Naive thymus-derived CD4-positive, alpha-beta T cell (primary cell): Measurements from ENCODE around the gene PRDM1. TPM values are rescaled to one million over a fixed set of nuclear protein-coding genes. Genes with fewer than 3 reads are reported as not detected.
A peak's percentile ranks its signal among the peaks of the same experiment; 100 is the strongest.

Experiments used
- ATAC-seq: fragments of 150-1000 bp; cut with Tn5 transposase; 2 replicates; pipeline ENCODE4 v1.10.0; 2021; ENCODE audit warnings: mild to moderate bottlenecking, moderate library complexity
- CTCF ChIA-PET: fragments of 350-600 bp; sonication (Branson Sonifier 250); formaldehyde crosslinking; loops from one replicate; lab custom pipeline; 2021; ENCODE audit warnings: antibody characterized with exemption; lab: Charles Lee
- POLR2A ChIA-PET: fragments of 350-600 bp; sonication (Branson Sonifier 250); formaldehyde crosslinking; loops from one replicate; lab custom pipeline; 2021; ENCODE audit warnings: antibody characterized with exemption, inconsistent platforms; lab: Charles Lee
- DNase-seq, 9 donors: peaks; one replicate each; pipeline versions ENCODE4 v3.0.0 to v3.0.0-alpha.2; 2020 to 2022; ENCODE audit warnings: mixed read lengths in 1 of 9
- H3K27ac ChIP-seq: one replicate; pipeline ENCODE4 v1.7.0; 2013; ENCODE audit warnings: mild to moderate bottlenecking, low read depth, low read length, moderate library complexity
- H3K27me3 ChIP-seq, 2 donors: one replicate each; pipeline ENCODE4 v1.7.0; 2013; ENCODE audit warnings: low read length in 2 of 2, mild to moderate bottlenecking in 2 of 2, moderate library complexity in 2 of 2; ENCODE audit not compliant: control insufficient read depth in 2 of 2, insufficient read depth in 2 of 2
- H3K36me3 ChIP-seq, 3 experiments: 1 replicate in 2 of 3; 2 replicates in 1 of 3; pipeline ENCODE4 v1.7.0; 2013; ENCODE audit warnings: low read length in 3 of 3, mild to moderate bottlenecking in 3 of 3, moderate library complexity in 1 of 3; ENCODE audit not compliant: insufficient read depth in 3 of 3, control insufficient read depth in 2 of 3
- H3K4me1 ChIP-seq, 2 donors: one replicate each; pipeline ENCODE4 v1.7.0; 2013; ENCODE audit warnings: low read length in 2 of 2, mild to moderate bottlenecking in 2 of 2, moderate library complexity in 1 of 2; ENCODE audit not compliant: control insufficient read depth in 2 of 2, insufficient read depth in 2 of 2
- H3K4me3 ChIP-seq: 2 replicates; pipeline ENCODE4 v1.7.0; 2013; ENCODE audit warnings: mild to moderate bottlenecking, low read length
- H3K9me3 ChIP-seq, 3 experiments: 1 replicate in 2 of 3; 2 replicates in 1 of 3; pipeline ENCODE4 v1.7.0; 2013; ENCODE audit warnings: low read length in 3 of 3; ENCODE audit not compliant: control insufficient read depth in 2 of 3
- H3K27ac Mint-ChIP-seq, 9 donors: one replicate each; pipeline ENCODE4 v1.8.0; 2020 to 2022; ENCODE audit warnings: mixed read lengths in 9 of 9, mild to moderate bottlenecking in 8 of 9, moderate library complexity in 5 of 9, inconsistent platforms in 2 of 9
- H3K27me3 Mint-ChIP-seq, 5 donors: one replicate each; pipeline ENCODE4 v1.8.0; 2021 to 2022; ENCODE audit warnings: mixed read lengths in 5 of 5, mild to moderate bottlenecking in 1 of 5
- H3K36me3 Mint-ChIP-seq, 5 donors: one replicate each; pipeline ENCODE4 v1.8.0; 2020 to 2022; ENCODE audit warnings: mixed read lengths in 5 of 5, mild to moderate bottlenecking in 3 of 5, inconsistent platforms in 1 of 5
- H3K4me1 Mint-ChIP-seq, 7 donors: one replicate each; pipeline ENCODE4 v1.8.0; 2020 to 2022; ENCODE audit warnings: mixed read lengths in 7 of 7, mild to moderate bottlenecking in 3 of 7, inconsistent platforms in 1 of 7
- H3K4me3 Mint-ChIP-seq, 10 donors: one replicate each; pipeline ENCODE4 v1.8.0; 2020 to 2022; ENCODE audit warnings: mild to moderate bottlenecking in 10 of 10, mixed read lengths in 10 of 10, moderate library complexity in 6 of 10, inconsistent platforms in 2 of 10
- H3K9me3 Mint-ChIP-seq, 11 donors: one replicate each; pipeline ENCODE4 v1.8.0; 2020 to 2022; ENCODE audit warnings: mixed read lengths in 11 of 11, mild to moderate bottlenecking in 4 of 11, inconsistent platforms in 1 of 11, moderate library complexity in 1 of 11
- intact Hi-C, 2 donors: fragments of 100-400 bp; cut with micrococcal nuclease; formaldehyde crosslinking; loops; one replicate each; pipeline ENCODE4 v1.15.1; 2023
- polyA plus RNA-seq, 2 donors: library from polyadenylated mRNA; unstranded; fragments of 300-500 nt; fragmentation: Illumina TruSeq; gene quantifications; one replicate each; pipeline ENCODE4 v1.2.3, GENCODE V29; 2021
- total RNA-seq, 6 experiments: library from RNA in 5 of 6; stranded (reverse) in 5 of 6; gene quantifications; 1 replicate in 5 of 6; 2 replicates in 1 of 6; pipeline ENCODE4 v1.2.3 and lab custom pipeline; 2021 to 2026

The PRDM1 gene
- total and polyA plus RNA-seq, 7 experiments from 2014 or later = 2.0 to 64.1 (median 5.6) TPM

DNA sequence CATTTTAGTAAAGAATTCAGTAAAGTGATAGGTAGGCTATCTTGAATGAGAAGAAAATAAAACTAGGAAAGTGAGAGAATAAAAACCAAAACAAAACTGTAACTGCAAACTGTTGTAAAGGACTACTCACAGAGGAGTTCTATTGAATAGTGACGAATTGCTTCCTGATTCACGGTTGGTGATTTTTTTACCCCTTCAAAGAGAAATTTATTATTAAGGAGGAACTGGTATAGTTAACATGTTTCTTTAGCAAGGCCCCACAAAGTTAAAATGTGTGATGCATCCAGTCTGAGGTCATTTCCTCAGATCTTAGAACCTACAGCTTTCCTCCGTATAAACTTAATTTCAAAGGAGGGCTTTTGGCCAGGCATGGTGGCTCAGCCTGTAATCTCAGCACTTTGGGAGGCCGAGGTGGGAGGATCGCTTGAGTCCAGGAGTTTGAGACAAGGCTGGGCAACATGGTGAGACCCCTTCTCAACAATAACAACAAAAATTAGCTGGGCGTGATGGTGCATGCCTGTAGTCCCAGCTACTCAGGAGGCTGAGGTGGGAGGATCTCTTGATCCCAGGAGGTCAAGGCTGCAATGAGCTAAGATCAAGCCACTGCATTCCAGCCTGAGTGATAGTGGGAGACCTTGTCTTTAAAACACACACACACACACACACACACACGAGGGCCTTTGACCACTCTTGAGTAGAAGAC lies 8.3 kb downstream of the PRDM1 start:
- H3K4me3 Mint-ChIP-seq = peak overlapping the region in 7 of 10 donors; percentile 3 to 69 (median 41)
- no peaks in the 10 kb centered on the region for H3K9me3 Mint-ChIP-seq
- no peaks in the 10 kb centered on the region for H3K36me3 ChIP-seq
- H3K9me3 ChIP-seq = no peaks in the 10 kb centered on the region
- H3K27me3 ChIP-seq = peaks cover 0 to under 1% of the 10 kb centered on the region in 2 donors
- peaks cover 34 to 92% (median 71%) of the 10 kb centered on the region in 7 donors for H3K4me1 Mint-ChIP-seq
- ChIA-PET POLR2A (interaction anchor here (1.0 to 1.2 kb wide), 3 partner anchors 9 to 19 kb away, joined by 3 to 4 read pairs (median 4); partner anchors contain the start of gene PRDM1), CTCF (interaction anchor here (0.6 kb wide), 1 partner anchor 131 kb away, joined by 3 read pairs; no protein-coding TSS in a partner anchor)
- H3K36me3 Mint-ChIP-seq = peaks cover 0 to 75% (median 0%) of the 10 kb centered on the region in 5 donors
- peak overlapping the region in 8 of 9 donors; percentile 6 to 100 (median 48) for H3K27ac Mint-ChIP-seq
- intact Hi-C loops = loop anchor here in 1 of 2 donors (10.0 kb wide), 1 partner anchor 350 kb away; no protein-coding TSS in a partner anchor
- peak in 3 of 9 donors; percentile 18 to 37 (median 30) for DNase-seq
- no peak for ATAC-seq
- H3K4me3 ChIP-seq = no peak overlapping the region
- peaks cover 0 to 16% (median 5%) of the 10 kb centered on the region in 5 donors for H3K27me3 Mint-ChIP-seq
- H3K4me1 ChIP-seq = peaks cover 25 to 60% of the 10 kb centered on the region in 2 donors
- no peak overlapping the region for H3K27ac ChIP-seq

DNA sequence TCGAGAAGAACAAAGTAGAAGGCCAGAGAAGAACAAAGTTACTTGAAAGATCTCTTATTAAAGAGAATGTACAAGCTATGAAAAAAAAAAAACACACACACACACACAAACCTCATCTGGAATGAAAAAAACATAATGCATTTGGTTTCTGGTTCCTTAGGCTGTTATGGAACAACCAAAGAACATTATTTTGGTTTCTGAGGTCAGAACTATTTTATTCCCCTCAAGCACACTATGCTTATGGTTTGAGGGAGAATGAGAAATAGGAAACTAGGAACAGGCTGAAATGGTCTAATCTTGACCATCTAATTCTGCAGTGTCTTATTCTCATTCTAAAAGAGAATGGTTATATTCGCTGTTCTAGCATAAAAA lies 8.8 kb downstream of the PRDM1 start:
- DNase-seq (no peak), ATAC-seq (no peak)
- Mint-ChIP-seq H3K4me3 (peak overlapping the region in 2 of 10 donors; percentile 59 to 94), H3K9me3 (no peaks in the 10 kb centered on the region), H3K27me3 (peaks cover 0 to 10% (median 2%) of the 10 kb centered on the region in 5 donors), H3K4me1 (peaks cover 32 to 89% (median 74%) of the 10 kb centered on the region in 7 donors), H3K36me3 (peaks cover 0 to 74% (median 0%) of the 10 kb centered on the region in 5 donors), H3K27ac (peak overlapping the region in 5 of 9 donors; percentile 19 to 100 (median 48))
- Histone ChIP-seq H3K27ac (no peak overlapping the region), H3K27me3 (no peaks in the 10 kb centered on the region), H3K4me1 (peaks cover 31 to 55% of the 10 kb centered on the region in 2 donors), H3K4me3 (no peak overlapping the region), H3K36me3 (no peaks in the 10 kb centered on the region), H3K9me3 (no peaks in the 10 kb centered on the region)
- ChIA-PET POLR2A (interaction anchor here (1.0 to 1.2 kb wide), 2 partner anchors 9 kb away, joined by 3 to 4 read pairs; partner anchors contain the start of gene PRDM1), CTCF (interaction anchor here (1.4 kb wide), 1 partner anchor 7 kb away, joined by 3 read pairs; no protein-coding TSS in a partner anchor)
- intact Hi-C loops = loop anchor here (5.0 to 10.0 kb wide), 4 partner anchors 232 to 350 kb away; partner anchors contain the start of gene ATG5 (in 1 of the 2)

DNA sequence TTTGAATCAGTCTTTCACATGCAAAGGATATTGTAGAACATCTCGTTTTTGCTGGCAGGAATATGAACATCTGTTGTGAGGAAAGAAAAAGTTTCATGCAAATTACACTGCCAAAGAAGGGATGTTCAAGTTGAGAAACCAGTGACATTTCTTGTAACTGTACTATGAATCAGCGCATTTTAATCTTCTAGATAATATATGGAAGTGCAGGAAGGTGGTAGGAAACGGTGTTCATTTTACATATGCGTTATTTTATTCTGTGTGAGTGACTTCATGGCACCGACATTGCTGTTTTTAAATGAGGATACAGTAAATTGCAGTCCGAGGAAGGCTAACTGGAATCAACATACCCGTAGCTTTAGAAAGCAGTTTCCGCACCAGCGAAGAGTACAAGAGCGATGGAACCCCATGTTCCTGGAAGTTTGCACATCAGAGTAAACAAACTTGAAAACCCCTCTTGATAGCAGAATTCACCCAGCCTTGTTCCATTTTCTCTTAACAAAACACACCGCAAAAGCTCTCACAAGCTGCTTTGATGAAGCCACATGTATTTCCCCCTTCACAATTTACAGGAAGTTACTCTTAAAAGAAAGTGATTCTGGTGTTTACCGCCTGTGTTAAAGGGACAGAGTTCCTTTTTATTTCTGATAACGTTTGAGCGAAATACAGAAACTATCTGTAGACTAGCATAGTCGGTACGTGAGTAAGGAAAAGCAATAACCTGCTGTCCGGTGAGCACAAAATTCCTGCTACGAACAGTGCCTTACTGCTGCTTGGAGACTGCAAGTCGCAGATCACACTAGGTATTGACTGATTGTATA lies 11.5 kb downstream of the PRDM1 start:
- intact Hi-C loops = loop anchor here (1.0 to 10.0 kb wide), 19 partner anchors 11 to 451 kb away; partner anchors contain the start of genes ATG5 (in 2 of the 2) and PRDM1 (in 2 of the 2)
- peak in 8 of 9 donors; percentile 60 to 95 (median 90) for DNase-seq
- peaks cover 0 to 71% (median 0%) of the 10 kb centered on the region in 5 donors for H3K36me3 Mint-ChIP-seq

DNA sequence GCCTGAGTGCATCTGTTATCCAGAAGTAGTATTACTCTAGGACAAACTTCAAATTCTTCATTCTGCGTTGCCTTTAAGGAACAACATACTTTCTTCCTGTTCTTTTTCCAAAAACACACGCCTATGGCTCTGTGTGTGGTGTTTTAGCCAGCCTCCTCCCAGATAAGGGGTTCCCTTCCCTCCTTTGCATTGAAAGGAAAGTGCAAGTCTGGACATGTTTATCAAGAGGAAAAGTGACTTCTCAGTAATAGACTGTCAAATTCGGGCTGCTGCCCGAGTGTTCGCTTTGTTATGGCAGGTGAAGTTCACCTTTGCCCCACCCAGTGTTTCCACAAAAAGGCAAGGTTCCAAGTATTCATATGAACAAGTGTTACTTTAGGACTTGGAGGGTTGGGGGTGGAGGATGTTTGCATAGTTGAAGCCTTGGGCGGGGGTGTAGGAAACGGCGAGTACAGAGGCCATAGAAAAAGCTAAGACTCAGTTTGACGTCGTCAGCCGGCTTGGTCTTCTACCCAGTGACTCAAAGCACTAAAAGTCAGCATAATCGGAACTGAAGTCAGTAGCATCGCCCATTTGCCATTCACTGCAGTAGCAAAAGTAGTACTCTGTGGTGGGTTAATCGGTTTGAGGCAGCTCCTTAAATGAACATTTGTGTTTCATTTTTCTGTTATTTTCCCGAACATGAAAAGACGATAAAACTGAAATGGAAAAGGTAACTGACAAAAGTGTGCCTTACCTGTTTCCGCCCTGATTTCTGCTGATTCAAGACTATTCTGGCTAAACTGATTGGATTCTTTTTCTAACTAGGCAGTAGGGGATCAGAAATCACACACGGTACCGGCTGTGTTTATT lies 12.5 kb downstream of the PRDM1 start:
- H3K9me3 Mint-ChIP-seq = no peaks in the 10 kb centered on the region
- peaks cover 43 to 100% (median 95%) of the 10 kb centered on the region in 7 donors for H3K4me1 Mint-ChIP-seq
- Histone ChIP-seq H3K4me1 (peaks cover 34 to 44% of the 10 kb centered on the region in 2 donors), H3K36me3 (no peaks in the 10 kb centered on the region), H3K4me3 (peak overlapping the region; percentile 60), H3K27ac (peak overlapping the region; percentile 74), H3K27me3 (no peaks in the 10 kb centered on the region), H3K9me3 (no peaks in the 10 kb centered on the region)
- intact Hi-C loops = loop anchor here (1.0 to 10.0 kb wide), 16 partner anchors 12 to 452 kb away; partner anchors contain the start of genes ATG5 (in 2 of the 2) and PRDM1 (in 1 of the 2)
- peak; percentile 30 to 89 (median 82) for DNase-seq
- peak overlapping the region; percentile 93 to 100 (median 97) for H3K27ac Mint-ChIP-seq
- CTCF ChIA-PET = interaction anchor here (1.4 to 1.8 kb wide), 3 partner anchors 9 to 106 kb away, joined by 3 to 9 read pairs (median 4); no protein-coding TSS in a partner anchor
- peak overlapping the region; percentile 87 to 99 (median 93) for H3K4me3 Mint-ChIP-seq
- ATAC-seq = peak; percentile 79
- POLR2A ChIA-PET = interaction anchor here (0.7 to 2.4 kb wide), 10 partner anchors 8 to 124 kb away, joined by 3 to 12 read pairs (median 6); no protein-coding TSS in a partner anchor
- no peaks in the 10 kb centered on the region for H3K27me3 Mint-ChIP-seq
- peaks cover 0 to 73% (median 0%) of the 10 kb centered on the region in 5 donors for H3K36me3 Mint-ChIP-seq

More for the DNA sequence above, 11.5 kb downstream of the PRDM1 start:
- H3K4me3 Mint-ChIP-seq = peak overlapping the region; percentile 87 to 99 (median 93)
- H3K27ac Mint-ChIP-seq = peak overlapping the region; percentile 93 to 100 (median 97)
- H3K4me3 ChIP-seq = peak overlapping the region; percentile 60
- H3K4me1 ChIP-seq = peaks cover 35 to 39% of the 10 kb centered on the region in 2 donors
- H3K27me3 Mint-ChIP-seq = no peaks in the 10 kb centered on the region
- peak overlapping the region; percentile 74 for H3K27ac ChIP-seq
- ChIA-PET CTCF (interaction anchor here (0.9 kb wide), 1 partner anchor 14 kb away, joined by 3 read pairs; no protein-coding TSS in a partner anchor), POLR2A (interaction anchor here (0.6 to 2.4 kb wide), 9 partner anchors 10 to 355 kb away, joined by 3 to 12 read pairs (median 4); no protein-coding TSS in a partner anchor)
- no peaks in the 10 kb centered on the region for H3K9me3 Mint-ChIP-seq
- peak; percentile 79 for ATAC-seq
- H3K4me1 Mint-ChIP-seq = peaks cover 33 to 96% (median 92%) of the 10 kb centered on the region in 7 donors
- no peaks in the 10 kb centered on the region for H3K36me3 ChIP-seq
- H3K27me3 ChIP-seq = no peaks in the 10 kb centered on the region
- no peaks in the 10 kb centered on the region for H3K9me3 ChIP-seq

DNA sequence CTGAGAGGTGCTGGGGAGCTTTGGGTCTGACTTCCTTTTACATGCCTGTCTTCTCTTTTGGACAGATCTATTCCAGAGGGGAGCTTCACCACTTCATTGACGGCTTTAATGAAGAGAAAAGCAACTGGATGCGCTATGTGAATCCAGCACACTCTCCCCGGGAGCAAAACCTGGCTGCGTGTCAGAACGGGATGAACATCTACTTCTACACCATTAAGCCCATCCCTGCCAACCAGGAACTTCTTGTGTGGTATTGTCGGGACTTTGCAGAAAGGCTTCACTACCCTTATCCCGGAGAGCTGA lies 13.1 kb downstream of the PRDM1 start:
- CTCF ChIA-PET = interaction anchor here (1.4 to 1.8 kb wide), 3 partner anchors 10 to 107 kb away, joined by 3 to 9 read pairs (median 4); no protein-coding TSS in a partner anchor
- intact Hi-C loops = loop anchor here (2.0 to 10.0 kb wide), 8 partner anchors 74 to 422 kb away; partner anchors contain the start of gene ATG5 (in 1 of the 2)
- Histone ChIP-seq H3K36me3 (no peaks in the 10 kb centered on the region), H3K27me3 (no peaks in the 10 kb centered on the region), H3K27ac (peak overlapping the region; percentile 74), H3K4me3 (peak overlapping the region; percentile 60), H3K9me3 (no peaks in the 10 kb centered on the region), H3K4me1 (peaks cover 29 to 41% of the 10 kb centered on the region in 2 donors)
- H3K27me3 Mint-ChIP-seq = no peaks in the 10 kb centered on the region
- peak overlapping the region; percentile 87 to 99 (median 93) for H3K4me3 Mint-ChIP-seq
- peak overlapping the region; percentile 93 to 100 (median 97) for H3K27ac Mint-ChIP-seq
- POLR2A ChIA-PET = interaction anchor here (0.9 to 2.3 kb wide), 8 partner anchors 9 to 126 kb away, joined by 3 to 9 read pairs (median 5); no protein-coding TSS in a partner anchor
- peaks cover 0 to 75% (median 0%) of the 10 kb centered on the region in 5 donors for H3K36me3 Mint-ChIP-seq
- ATAC-seq = no peak
- H3K9me3 Mint-ChIP-seq = no peaks in the 10 kb centered on the region
- DNase-seq = no peak
- peaks cover 42 to 99% (median 93%) of the 10 kb centered on the region in 7 donors for H3K4me1 Mint-ChIP-seq
